GM13976 (cell line): ENCODE data around the gene SCYL2.
"Not testable (repeated sequence)": the region's sequence is repeated elsewhere in the genome, so short reads cannot be mapped to it uniquely, and the experiment has no call there.

Experiments
- DNase-seq: peaks from one replicate; pipeline ENCODE4 v3.0.0; 2012; ENCODE audit warnings: low spot score
- CTCF ChIP-seq: IDR thresholded peaks from 2 replicates; pipeline ENCODE4 v1.5.1; 2012; ENCODE audit warnings: borderline replicate concordance, mild to moderate bottlenecking; ENCODE audit not compliant: insufficient read depth; ENCODE audit errors: extremely low read depth, missing control alignments, control extremely low read depth
- in situ Hi-C: fragments of 300-500 bp; cut with MboI; formaldehyde crosslinking; loops from one replicate; pipeline ENCODE4 v1.12.0; 2022; ENCODE audit warnings: low sequenced_read_pairs, mixed read lengths, inconsistent platforms; ENCODE audit not compliant: unreplicated experiment

The SCYL2 gene

DNA sequence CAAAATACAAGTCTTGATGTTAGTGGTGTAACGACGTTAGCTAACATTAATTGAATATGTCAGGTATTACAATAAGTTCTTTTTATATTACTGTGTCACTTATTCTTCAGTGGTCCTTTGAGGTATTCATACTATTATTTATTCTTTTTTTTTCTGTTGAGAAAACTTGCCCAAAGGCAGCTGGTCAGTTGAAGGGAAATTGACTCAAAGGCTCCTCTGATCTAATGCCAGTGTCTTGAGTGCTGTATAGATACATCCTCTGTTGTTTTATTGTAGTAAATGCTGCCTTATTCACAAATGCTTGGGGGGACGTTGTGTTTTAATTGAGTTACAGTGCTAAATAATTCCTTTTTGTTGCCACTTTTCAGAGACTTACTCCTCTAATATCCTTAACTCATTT lies 23.0 kb downstream of the SCYL2 start:
- in situ Hi-C loops = no loop called here
- TF ChIP-seq CTCF = no peak
- DNase-seq = no peak

- no peak for DNase-seq
- TF ChIP-seq CTCF = no peak
- in situ Hi-C loops = no loop called here
These were observed 26.0 kb downstream of the SCYL2 start for GRCh38 chr12:100293017-100293416.

DNA sequence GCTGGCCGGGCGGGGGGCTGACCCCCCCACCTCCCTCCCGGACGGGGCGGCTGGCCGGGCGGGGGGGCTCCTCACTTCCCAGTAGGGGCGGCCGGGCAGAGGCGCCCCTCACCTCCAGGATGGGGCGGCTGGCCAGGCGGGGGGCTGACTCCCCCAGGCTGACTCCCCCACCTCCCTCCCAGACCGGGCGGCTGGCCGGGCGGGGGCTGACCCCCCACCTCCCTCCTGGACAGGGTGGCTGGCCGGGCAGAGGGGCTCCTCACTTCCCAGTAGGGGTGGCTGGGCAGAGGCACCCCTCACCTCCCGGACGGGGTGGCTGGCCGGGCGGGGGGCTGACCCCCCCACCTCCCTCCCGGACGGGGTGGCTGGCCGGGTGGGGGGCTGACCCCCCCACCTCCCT lies 27.4 kb downstream of the SCYL2 start:
- in situ Hi-C loops, DNase-seq: not testable (repeated sequence)

- no peak for DNase-seq
These were observed 29.0 kb downstream of the SCYL2 start for GRCh38 chr12:100295764-100296555.

GRCh38 chr12:100302081-100302480 lies 35.1 kb downstream of the SCYL2 start:
- in situ Hi-C loops = no loop called here
- TF ChIP-seq CTCF = no peak

More at GRCh38 chr12:100295764-100296555, 29.0 kb downstream of the SCYL2 start:
- no peak for TF ChIP-seq CTCF
- in situ Hi-C loops = no loop called here

DNA sequence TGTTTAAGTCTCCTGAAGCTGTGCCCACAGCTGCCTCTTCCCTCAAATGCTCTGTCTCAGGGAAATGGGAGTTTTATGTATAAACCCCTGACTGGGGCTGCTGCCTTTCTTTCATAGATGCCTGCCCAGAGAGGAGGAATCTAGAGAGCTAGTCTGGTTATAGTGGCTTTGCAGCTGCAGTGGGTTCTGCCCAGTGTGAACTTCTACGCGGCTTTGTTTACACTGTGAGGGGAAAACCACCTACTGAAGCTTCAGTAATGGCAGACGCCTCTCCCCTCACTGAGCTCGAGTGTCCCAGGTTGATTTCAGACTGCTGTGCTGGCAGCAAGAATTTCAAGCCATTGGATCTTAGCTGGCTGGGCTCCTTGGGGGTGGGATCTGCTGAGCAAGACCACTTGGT lies 36.9 kb downstream of the SCYL2 start:
- DNase-seq = no peak
- no peak for TF ChIP-seq CTCF
- in situ Hi-C loops = no loop called here

More at GRCh38 chr12:100302081-100302480, 35.1 kb downstream of the SCYL2 start:
- no peak for DNase-seq

DNA sequence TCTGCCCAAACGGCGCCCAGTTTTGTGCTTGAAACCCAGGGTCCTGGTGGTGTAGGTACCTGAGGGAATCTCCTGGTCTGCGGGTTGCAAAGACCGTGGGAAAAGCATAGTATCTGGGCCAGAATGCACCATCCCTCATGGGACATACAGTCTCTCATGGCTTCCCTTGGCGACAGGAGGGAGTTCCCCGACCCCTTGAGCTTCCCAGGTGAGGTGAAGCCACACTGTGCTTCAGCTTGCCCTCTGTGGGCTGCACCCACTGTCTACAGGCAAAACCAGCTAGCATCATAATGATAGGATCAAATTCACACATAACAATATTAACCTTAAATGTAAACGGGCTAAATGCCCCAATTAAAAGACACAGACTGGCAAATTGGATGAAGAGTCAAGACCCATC lies 37.4 kb downstream of the SCYL2 start:
- in situ Hi-C loops = not testable (repeated sequence)

GRCh38 chr12:100308138-100308537 lies 41.2 kb downstream of the SCYL2 start:
- in situ Hi-C loops, DNase-seq: not testable (repeated sequence)

More for the DNA sequence above, 37.4 kb downstream of the SCYL2 start:
- not testable (repeated sequence) for DNase-seq
